Measurements from ENCODE around the gene DUOXA1.
"Not testable (repeated sequence)": the region's sequence is repeated elsewhere in the genome, so short reads cannot be mapped to it uniquely, and the experiment has no call there.

- TF ChIP-seq ZNF529 (tag by site-specific recombination; IDR thresholded peaks at IDR 0.05; ENCODE audit: insufficient replicate concordance); CTCF (tag by site-specific recombination; IDR thresholded peaks at IDR 0.05); ZNF362 (tag by site-specific recombination; IDR thresholded peaks at IDR 0.05); ZNF274 (IDR thresholded peaks at IDR 0.05; ENCODE audit: low read length); ZNF274 (tag by site-specific recombination; IDR thresholded peaks at IDR 0.05; ENCODE audit: borderline replicate concordance); ZBTB49 (tag by site-specific recombination; IDR thresholded peaks at IDR 0.05; ENCODE audit: low read depth); RBAK (tag by site-specific recombination; IDR thresholded peaks at IDR 0.05); ZFP41 (tag by site-specific recombination; IDR thresholded peaks at IDR 0.05; ENCODE audit: borderline replicate concordance); ZNF423 (tag by site-specific recombination; IDR thresholded peaks at IDR 0.05); ZNF18 (tag by site-specific recombination; IDR thresholded peaks at IDR 0.05); ZNF23 (tag by site-specific recombination; IDR thresholded peaks at IDR 0.05; ENCODE audit: borderline replicate concordance); MZF1 (tag by site-specific recombination; IDR thresholded peaks at IDR 0.05; ENCODE audit: borderline replicate concordance); ZNF76 (tag by site-specific recombination; IDR thresholded peaks at IDR 0.05; ENCODE audit: borderline replicate concordance, low read depth); OVOL3 (tag by site-specific recombination; IDR thresholded peaks at IDR 0.05): not testable (repeated sequence)
Observed at GRCh38 chr15:45104170-45104569, 25.5 kb downstream of the DUOXA1 start.

Data from HEK293 (cell line).